Fibroblast of skin of left biceps (primary cell): ENCODE results near the gene MS4A7.

Experiments
- DNase-seq, 2 experiments: peaks; one replicate each; pipeline ENCODE4 v3.0.0-alpha.2; 2013; ENCODE audit warnings: low read depth in 2 of 2

Gene MS4A7

GRCh38 chr11:60370811-60371298 is 7.5 kb upstream of the MS4A7 start:
- no peak for DNase-seq

GRCh38 chr11:60371386-60371785 is 6.9 kb upstream of the MS4A7 start:
- DNase-seq, result no peak

- no peak for DNase-seq
These were observed 6.5 kb upstream of the MS4A7 start for GRCh38 chr11:60371854-60372253.

- no peak for DNase-seq
These were observed 5.6 kb upstream of the MS4A7 start for GRCh38 chr11:60372767-60373166.

- DNase-seq, result no peak
These were observed 3.0 kb upstream of the MS4A7 start for GRCh38 chr11:60375316-60375715.

GRCh38 chr11:60376601-60377000 is 1.7 kb upstream of the MS4A7 start:
- DNase-seq, result no peak

GRCh38 chr11:60377401-60378136 is 763 bp upstream of the MS4A7 start:
- DNase-seq, result no peak

- DNase-seq, result no peak
These were observed 11.1 kb downstream of the MS4A7 start for GRCh38 chr11:60389279-60389910.

GRCh38 chr11:60390419-60390818 is 12.1 kb downstream of the MS4A7 start:
- DNase-seq, result no peak

- no peak for DNase-seq
These were observed 14.0 kb downstream of the MS4A7 start for GRCh38 chr11:60392361-60392760.

- DNase-seq, result no peak
These were observed 14.7 kb downstream of the MS4A7 start for GRCh38 chr11:60393016-60393415.

GRCh38 chr11:60394666-60395380 is 16.5 kb downstream of the MS4A7 start:
- DNase-seq, result no peak

- DNase-seq, result no peak
These were observed 18.1 kb downstream of the MS4A7 start, which contains the start of gene MS4A14 for GRCh38 chr11:60396382-60396781. Gene MS4A14, plus strand, starts transcription at chr11:60396459. Its CDS starts 120 bp downstream, at chr11:60396579.

GRCh38 chr11:60396799-60397198 is 18.5 kb downstream of the MS4A7 start:
- DNase-seq, result no peak

- no peak for DNase-seq
These were observed 41.7 kb downstream of the MS4A7 start for GRCh38 chr11:60420015-60420414.

- no peak for DNase-seq
These were observed 44.3 kb downstream of the MS4A7 start for GRCh38 chr11:60422609-60423008.

- no peak for DNase-seq
These were observed 50.2 kb downstream of the MS4A7 start for GRCh38 chr11:60428517-60428916.

GRCh38 chr11:60429272-60429671 is 50.9 kb downstream of the MS4A7 start, which contains the start of gene MS4A5:
Gene MS4A5, plus strand, starts transcription at chr11:60429572. Its CDS starts 103 bp downstream, at chr11:60429675.
- no peak for DNase-seq

- no peak for DNase-seq
These were observed 52.9 kb downstream of the MS4A7 start for GRCh38 chr11:60431251-60431650.

GRCh38 chr11:60433401-60433800 is 55.1 kb downstream of the MS4A7 start:
- no peak for DNase-seq
